ENCODE results near the gene TDP1.

- TF ChIP-seq TAF1 (IDR thresholded peaks at IDR 0.05; ENCODE audit: borderline replicate concordance, low read depth, low read length) (no peak), POLR2AphosphoS5 (IDR thresholded peaks at IDR 0.05; ENCODE audit: low read depth, low read length) (no peak), POLR2A (IDR thresholded peaks at IDR 0.05; ENCODE audit: low read depth, low read length) (no peak)
Observed at GRCh38 chr14:89983375-89983774, 27.6 kb downstream of the TDP1 start.

All from GM12892 (cell line).